Stimulated activated CD4-positive, alpha-beta T cell treated with anti-CD3 and anti-CD28 coated beads, Interleukin-2, amount 100 ng/mL, for 4 hours (primary cell): ENCODE results near the gene CRYBG1.

Experiments
- DNase-seq: peaks from one replicate; pipeline ENCODE4 v3.0.0-alpha.2; 2020; ENCODE audit warnings: low read depth

CRYBG1 gene

DNA sequence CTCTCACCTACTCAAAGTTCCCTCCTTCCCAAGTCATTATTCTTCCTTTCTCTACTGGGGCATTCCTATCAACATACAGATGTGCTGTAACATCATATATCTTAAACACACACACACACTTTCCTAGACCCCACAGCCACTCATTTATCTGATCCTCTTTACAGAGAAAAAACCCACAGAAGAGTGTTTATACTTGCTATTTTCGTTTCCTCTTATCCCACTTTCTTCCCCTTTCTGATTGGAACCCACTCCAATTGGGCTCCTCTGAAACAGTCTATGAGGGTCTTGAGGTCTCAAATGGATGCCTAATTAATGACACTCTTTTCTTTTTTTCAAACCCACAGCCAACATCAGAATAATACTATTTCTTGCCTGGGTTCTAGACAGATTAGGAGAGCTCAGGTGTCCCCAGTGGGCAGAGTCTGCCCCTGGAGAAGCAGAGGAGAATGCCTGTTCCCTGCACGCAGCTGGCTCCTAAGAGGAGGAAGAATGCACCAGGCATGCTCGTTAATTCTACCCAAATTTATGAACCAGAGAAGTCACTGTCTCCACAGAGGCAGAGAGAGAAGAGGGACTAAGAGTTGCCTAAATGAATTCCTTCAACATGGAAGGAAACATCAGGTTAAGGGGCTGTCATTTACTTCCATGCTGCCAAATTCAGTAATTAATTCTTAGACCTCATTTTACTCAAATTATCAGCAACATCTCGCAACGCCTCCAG lies 65.9 kb downstream of the CRYBG1 start:
- DNase-seq = no peak

DNA sequence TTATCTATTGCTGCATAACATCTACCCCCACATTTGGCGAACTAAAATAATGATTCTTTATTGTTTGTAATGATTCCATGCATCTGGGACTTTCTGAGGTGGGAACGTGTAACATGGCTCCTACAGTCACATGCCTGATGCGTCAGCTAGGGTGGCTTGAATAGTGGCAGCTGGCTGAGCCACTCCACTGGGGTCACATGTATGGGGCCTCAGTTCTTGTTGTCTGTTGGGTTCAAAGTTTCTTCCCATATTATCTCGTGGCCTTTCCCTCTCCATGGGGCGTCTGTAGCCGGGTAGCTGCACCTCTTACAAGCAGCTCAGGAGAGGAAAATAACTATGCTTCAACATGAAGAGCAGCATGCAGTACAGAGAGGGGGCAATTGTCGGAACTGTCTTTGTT lies 69.9 kb downstream of the CRYBG1 start:
- no peak for DNase-seq

DNA sequence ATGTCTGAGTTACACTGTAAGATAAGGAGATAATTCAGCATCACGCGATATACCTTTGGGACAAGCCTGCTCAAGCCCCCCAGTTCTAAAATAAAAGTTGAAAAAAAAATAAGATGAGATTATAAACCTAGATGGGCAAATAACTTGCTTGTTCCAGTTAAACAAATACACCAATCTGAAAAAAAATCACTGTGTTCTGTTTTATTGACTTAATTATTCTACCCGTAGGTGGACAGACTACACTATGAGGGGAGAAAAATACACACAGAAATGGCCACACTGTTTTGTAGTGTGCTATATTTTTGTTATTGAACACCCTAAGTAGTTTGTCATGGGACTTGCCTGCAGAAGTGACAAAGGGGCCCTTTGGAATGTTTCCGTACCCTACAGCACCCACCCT lies 70.9 kb downstream of the CRYBG1 start:
- DNase-seq = no peak

DNA sequence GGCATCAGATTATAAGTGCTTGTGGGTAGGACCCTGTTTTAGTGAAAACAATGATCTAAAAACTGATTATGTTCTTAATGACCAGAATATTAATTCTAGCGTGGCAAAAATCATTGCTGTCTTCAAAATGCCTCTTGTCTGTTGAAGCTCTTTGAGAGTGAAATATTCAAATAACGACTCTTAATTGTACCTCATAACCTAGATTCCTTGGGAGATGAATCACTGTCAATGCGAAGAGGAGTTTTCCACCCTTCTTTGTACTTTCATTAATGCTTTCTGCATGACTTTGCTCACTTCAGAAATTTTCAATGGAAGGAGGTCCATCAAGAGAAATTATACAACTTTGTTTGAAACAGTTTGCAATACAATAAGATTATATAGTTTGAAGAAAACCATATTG lies 71.5 kb downstream of the CRYBG1 start:
- no peak for DNase-seq

DNA sequence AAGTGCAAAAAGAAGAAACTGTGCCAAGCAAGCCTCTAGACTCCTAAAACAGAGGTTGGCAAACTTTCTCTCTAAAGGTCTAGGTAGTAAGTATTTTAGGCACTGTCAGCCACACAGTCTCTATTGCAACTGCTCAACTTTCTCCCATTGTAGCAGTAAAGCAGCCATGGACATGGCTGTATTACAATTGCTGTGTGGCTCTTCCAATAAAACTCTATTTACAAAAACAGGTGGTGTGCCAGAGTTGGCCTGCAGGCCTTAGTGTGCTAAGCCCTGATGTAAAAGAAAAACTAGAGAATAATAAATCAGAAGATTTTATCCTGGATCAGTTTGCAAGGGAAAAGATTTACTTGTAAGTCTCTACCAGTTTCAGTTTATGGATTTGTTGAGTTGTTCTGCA lies 74.0 kb downstream of the CRYBG1 start:
- no peak for DNase-seq

DNA sequence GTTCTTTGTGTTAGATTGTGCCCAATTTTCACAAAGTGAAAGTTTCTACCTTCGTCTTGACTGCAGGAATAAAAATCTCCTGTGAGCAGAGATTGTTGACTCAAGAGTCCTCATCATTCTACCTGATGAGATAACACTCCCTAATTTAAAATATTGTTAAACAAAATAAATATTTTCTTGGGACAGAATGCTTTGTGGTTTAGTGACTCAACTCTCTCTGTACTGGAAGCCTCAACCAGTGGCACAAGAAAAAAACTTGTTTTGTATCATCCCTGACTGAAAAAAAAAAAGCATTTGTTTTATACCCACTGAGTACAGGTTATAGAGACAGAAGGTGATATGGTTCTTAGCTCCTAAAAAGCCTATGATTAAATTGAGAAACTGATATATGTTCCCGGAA lies 78.9 kb downstream of the CRYBG1 start:
- no peak for DNase-seq

DNA sequence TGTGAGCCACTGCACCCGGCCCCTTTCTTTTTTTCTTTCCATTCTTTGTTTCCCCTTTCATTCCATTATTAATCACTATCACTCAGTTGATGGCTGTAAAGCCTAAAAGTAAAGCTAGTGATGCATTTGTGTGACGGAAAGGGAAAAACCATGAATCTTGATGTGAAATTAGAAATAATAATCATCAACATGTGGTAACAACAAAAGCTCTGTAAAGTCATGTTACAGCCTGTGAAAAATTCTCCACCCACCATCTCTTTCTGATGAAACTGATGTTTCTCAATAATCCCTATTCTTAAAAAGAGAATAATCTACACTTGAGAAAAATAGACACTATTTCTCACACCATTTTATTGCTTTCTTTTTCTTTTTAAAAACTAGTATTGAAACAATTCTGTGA lies 80.0 kb downstream of the CRYBG1 start:
- DNase-seq = no peak

DNA sequence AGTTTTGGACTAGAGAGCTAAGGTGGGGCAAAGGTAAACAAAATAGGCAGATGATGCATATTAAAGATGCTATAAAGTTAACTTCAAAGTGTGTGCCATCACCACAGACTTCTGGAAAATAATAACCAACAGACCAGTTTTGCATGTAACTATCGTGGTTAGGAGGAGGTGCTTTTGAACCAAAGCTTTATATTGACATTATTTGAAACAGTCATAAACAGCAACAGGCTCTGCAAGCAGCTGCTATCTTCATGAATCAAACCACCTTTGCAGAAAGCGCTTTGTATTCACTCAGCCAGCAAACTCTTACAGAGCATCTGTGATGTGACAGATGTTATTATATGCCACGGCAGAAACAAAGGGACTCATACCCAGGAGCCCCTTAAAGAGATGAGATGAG lies 81.9 kb downstream of the CRYBG1 start:
- DNase-seq = no peak

DNA sequence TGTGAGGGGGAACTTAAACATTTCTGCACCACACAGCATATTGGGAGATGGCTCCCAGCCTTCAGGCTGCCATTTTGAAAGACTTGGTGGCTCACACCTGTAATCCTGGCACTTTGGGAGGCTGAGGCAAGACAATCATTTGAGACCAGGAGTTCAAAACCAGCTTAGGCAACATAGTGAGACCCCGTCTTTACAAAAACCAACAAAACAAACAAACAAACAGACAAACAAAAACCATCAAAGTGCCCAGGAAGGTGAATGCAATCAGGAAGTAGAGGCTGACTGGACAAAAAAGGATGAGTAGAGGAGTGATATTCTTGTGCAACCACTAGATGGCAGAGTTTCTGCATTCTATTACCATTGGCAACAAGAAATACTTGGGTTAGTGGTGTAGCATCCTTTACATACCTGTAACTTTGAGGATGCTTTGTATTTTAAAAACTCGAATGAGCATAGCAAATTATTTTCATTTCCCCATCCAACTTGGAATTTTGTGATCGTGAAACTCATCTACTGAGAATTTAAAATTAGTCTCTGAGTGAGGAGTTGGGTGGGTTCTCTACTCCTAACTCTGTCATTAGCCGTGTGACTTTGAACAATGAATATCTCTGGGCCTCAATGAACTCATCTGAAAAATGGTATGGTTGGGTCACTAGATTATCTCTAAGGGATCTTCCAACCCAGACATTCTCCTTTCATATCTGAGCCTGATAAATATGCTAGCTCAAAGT lies 84.4 kb downstream of the CRYBG1 start:
- DNase-seq = peak; percentile 22

DNA sequence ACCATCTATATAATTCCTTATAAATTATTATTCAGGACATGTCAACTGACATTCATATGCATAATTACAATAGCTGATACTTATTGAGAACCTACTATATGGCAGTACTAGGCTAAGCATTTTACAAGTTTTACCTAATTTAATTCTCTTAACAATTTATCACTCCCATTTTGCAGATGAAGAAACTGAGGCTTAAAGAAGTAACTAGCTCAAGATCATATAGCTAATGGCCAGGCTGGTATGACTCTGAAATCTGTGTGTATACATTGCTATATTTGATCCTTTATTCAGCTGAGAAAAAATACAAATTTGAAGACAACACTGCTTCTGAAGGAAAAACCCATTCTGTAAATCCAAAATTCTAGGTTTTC lies 85.0 kb downstream of the CRYBG1 start:
- DNase-seq = no peak

DNA sequence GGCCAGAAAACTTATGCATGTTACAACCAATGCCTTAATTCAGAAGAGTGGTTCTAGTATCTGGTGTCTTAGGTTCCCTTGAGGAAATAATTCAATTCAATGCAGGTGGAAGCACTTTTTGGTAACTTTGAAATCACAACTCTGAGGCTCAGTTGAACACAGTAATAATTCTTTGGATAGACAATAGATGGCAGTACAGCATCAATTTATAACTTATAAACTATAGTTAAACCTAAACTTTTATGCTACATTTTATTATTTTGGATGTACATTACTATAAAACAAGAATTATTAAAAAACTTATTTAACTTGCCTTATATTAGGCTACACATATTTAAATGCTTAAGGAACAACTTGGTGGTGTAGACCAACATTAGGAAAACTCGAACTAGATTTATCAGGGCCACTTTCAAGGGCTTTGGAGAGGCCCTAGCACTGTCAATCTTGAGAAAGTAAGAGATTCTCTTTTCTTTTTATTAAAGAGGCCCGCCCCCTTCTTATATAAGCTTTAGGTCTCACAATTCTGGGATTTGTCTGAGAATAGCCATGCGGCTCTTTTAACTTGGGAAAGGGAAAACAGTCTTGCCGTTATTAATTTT lies 85.9 kb downstream of the CRYBG1 start:
- DNase-seq = no peak

DNA sequence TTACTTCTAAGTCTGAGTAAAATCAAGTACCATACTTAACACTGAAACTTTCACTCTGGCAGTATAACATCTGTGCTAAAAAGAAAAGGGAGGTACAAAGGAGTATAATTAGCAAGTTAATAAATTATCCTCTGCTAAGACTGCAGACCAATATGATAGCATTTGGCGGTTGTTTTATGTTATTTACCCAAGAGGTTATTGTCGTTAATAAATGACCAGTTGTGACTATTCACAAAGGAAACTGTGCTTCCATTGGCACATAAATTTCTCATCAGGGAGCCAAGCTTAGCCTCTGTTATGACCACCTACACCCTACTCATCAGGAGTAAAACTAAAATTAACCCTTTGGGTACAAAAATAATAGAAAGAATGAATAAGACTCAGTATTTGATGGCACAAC lies 86.5 kb downstream of the CRYBG1 start:
- DNase-seq = no peak

DNA sequence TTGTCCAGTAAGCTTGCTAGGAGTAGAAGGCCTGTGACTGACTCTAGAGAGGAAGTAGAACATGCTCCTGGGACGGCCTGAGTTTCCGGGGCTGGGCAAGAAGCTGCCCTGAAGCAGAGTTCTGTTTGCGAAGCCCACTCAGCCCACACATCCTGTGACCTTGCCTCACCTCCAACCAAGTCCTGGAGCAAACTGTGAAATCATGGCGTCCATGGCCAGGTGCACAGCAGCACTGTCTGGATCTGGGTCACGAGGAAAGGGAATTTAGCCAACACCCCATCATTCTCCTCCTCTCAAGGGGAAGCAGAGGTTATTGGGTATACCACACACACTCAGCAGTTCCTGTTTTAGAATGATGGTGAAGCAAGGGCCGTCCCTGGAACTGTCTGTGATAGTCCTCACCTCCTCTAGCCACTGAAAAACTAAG lies 87.5 kb downstream of the CRYBG1 start:
- no peak for DNase-seq

DNA sequence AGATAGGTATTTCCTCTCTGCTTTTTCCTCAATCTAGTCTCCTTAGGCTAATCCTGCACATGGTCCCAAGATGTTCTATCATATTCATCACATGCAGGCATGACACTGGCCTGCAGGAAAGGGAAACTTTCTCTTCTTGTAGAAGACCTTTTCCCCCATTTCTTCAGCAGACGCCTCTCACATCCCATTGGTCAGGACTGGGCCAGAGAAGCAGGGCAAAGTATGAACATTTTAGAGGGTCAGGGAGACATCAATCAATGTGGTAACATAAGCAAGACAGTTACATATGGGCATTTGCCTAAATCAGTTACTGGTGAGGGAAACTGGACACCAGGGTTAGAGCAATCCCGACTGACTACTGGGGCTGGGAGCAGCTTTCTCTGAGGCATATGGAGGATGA lies 90.1 kb downstream of the CRYBG1 start:
- DNase-seq = no peak

DNA sequence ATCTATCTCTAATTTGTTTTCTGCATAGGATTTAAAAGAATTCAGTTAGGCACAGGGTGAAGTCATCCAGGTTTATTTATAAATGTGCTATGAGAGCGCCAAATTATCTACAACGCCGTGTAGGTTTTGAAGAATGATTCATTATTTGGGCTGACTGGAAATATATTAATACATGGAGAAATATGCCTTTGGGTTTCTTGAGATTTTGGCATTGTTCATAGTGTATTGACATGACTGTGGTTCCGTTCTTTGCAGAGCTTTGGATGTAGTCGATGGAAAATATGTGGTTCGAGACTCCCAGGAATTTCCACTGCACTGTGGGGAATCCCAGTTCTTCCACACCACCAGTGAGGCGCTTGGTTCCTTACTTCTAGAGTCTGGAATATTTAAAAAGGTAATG lies 90.9 kb downstream of the CRYBG1 start:
- DNase-seq = no peak

DNA sequence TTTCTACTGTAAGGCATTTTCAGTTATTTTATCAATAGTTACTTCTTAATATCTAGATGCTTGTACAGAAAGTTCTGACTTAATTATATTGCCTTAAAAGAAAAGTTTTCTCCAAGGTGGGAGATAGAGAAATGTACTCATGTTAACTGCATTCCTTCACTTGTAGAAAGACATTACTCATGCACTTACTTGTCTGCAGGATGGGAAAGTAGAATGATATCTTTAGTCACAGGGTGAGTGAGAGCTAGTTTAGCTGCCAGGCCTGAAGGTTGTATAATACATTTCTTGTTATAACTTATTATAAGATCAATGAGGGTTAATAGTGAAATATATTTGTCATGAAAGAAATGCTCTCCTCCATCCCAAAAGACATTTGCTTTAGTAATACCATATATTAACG lies 92.1 kb downstream of the CRYBG1 start:
- DNase-seq = no peak

DNA sequence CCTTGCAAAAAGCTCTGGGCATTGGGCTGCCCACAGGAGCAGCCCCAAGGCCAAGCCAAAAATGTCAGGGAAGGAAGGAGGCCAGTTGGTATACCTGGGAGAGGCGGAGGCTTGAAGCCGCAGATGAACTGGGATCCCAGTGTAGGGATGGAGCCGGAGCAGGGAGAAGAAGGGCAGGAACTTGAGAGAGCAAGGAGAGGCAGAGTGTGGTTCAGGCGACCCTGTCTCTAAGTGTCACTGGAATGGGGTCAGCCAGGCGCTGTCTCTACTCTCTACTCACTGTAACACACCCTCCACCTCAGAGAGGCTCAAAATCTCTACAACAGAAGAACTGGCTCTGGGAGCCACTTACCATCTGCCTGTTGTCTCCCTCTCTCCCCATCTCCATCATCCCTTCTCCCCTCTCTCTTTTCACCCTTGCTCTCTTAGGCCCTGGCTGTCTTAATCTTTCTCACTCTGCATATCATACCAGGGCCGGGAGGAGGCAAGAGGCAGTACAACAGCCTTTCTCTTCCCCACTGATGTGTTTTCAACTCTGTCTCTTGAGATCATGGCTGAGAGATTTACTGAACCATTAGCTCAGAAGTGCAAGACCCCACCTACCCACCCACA lies 93.3 kb downstream of the CRYBG1 start:
- DNase-seq = no peak

DNA sequence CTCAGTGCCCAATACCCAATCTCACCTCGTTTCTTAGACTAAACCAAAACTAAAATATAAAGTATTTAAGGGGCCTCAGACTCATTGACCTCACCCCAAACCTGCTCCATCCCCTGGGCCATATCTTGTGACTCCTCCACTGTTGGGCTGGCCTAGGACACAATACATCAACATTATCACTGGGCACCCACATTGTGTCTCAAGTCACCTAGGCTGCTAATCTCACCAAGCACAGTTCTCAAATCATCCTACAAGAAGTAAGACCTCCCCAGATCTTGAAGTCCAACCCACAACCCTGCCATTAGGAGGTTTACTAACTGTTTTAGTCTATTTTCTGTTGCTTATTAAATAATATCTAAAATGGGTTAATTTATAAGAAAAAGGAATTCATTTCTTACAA lies 96.2 kb downstream of the CRYBG1 start:
- DNase-seq = no peak

DNA sequence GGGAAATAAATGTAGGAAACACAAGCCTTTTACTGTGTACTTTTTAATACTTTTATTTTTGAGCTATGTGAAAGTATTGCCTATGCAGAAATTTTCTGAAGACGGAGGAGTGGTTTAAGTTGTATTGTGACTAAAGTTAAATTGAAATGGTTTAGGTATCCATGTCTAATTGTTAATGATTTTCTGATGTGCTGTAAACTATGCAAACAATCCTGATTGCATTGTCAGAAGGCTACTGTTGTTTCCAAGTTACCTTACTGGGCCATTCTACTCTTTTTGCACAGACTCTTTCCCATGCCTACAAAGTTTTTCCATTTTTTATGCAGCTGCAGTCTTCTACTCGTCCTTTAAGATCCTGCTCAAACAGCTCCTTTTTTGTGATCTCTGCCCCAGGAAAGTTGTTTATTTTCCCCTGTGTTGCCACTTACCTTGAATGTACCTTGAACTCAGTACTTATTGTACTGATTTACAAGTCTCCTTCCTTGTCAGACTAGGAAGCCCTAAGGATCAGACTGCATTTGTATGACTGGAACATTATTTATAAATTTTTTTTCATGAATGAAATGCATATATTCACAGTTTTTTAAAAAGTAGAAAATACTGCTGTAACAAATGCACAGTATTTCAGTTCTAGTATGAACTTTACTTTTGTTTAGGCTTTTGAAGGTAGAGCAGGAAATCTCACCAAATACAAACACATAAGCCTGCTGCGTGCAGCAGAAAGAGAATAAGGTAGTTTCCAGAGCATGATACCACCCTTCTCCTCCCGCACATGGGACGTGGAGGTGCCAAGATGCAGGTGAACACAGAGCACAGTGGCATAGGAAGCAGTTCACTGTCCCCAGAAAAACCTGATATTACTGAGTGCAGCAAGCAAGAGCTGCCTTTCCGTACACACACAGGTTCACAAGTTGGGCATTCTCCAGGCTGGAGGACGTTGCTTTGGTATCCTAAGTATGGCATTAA lies 97.8 kb downstream of the CRYBG1 start:
- DNase-seq = no peak

DNA sequence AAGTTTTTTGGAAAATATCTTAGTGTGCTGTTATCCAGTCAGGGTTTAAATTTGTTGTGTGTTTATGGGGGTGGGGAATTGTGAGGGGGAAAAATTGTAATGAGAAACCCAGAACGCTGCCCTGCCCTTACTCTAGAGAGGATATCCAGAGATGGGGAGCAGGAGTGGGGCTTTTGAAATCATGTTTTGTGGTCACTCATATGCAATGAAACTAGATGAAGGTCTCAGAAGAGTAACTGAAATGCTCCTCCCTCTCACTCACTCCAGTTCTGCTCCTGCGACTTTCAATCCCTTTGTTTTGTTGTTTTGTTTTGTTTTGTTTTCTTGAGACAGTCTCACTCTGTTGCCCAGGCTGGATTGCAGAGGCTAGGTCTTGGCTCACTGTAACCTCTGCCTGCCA lies 100.0 kb downstream of the CRYBG1 start:
- no peak for DNase-seq

DNA sequence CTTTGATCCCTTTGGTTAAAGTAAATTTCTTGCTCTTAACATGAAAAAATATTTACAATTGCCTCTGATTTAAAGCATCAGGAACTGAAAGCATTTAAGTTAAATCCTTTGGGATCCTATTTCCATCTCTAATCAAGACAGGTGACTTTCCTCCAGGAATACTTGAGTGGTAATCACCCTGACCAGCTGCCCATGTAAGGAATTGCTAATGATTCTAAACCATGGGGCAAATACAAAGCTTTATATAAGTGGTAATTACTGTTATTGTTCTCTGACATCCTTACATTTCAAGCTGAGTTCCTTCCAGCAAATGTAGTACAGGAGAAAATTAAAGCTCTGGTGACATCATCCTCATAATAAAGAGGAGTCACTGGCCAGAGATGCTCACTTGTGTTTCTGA lies 100.6 kb downstream of the CRYBG1 start:
- DNase-seq = no peak
